ENCODE data around the gene SCMH1.
"Not testable (repeated sequence)": the region's sequence is repeated elsewhere in the genome, so short reads cannot be mapped to it uniquely, and the experiment has no call there.

SCMH1 gene

DNA sequence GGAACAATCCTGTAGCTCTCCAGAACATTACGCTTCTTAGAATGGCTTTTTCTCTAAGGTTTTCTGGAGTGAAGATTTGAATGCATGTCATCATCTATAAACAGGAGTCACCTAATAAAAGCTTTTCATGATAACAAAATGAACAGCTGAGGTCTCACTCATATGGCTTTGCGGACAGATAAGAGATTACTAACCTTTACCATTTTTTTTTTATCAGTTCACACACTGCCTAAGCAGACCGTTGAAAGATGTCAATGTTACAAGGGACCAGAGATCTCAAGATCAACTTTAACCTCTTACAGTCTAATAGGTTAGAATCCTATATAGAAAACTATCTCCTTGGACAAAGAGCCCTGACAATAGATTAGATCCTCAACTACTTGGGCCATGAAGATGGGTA, 41.4 kb downstream of the SCMH1 start:
- DNase-seq = no peak

DNA sequence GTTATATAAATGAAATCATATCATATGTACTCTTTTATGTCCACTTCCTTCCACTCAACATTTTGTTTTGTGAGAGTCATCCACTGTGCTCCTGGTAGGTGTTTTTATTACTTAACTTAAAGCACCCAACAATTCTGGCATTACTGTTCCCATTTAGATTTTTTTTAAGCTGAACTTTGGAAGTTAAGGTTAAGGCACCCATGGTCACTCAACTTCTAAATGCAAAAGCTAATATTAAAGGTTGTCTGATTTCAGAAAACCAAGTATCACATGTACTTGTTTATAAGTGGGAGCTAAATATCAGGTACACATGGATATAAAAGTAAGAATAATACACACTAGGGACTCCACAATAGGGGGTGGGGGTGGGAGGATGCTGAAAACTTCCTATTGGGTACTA, 42.7 kb downstream of the SCMH1 start:
- no peak for DNase-seq

DNA sequence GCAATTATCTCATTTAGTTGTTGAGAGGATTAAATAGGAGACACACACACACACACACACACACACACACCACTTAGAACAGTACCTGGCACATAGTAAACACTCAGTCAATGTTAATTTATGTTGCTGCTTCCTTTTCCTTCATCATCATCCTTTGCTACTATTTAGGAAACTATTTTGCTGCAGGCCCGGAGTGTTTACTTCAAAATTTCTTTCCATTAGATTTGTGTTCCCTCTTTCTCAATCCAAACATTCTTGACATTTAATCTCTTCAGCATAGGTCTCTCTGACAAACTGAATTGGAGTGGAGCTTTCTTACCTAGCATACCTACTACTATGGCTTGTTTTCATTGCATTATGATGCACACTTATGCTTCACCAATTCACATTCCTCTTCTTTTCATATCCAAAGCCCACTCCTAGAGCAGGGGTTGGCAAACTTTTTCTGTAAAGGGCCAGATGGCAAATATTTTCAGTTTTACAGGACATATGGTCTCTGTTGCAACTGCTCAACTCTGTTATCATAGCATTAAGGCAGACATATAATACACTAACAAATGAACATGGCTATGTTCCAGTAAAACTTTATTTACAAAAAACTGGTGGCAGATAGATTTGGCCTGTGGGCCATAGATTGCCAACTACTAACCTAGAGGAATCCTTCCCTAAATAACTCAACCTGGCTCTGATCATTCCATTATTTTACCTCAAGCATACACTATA, 49.5 kb downstream of the SCMH1 start:
- DNase-seq = no peak

DNA sequence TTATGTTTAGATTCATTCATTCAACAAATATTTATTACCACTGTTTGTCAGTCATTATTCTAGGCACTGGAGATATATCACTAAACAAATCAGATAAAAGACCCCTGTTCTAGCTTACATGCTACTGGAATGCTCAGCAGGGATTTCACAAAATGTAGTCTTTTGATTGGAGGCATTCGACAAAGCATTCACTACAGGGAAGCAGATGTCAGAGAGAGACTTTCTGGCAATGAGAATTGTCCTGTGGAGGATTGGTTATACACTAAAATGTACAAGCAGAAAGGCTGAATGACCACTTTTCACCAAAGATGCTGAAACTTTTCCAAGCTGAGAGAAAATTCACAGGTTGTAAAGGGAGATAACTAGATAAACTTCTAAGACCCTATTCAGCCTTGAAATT, 57.7 kb downstream of the SCMH1 start:
- no peak for DNase-seq

DNA sequence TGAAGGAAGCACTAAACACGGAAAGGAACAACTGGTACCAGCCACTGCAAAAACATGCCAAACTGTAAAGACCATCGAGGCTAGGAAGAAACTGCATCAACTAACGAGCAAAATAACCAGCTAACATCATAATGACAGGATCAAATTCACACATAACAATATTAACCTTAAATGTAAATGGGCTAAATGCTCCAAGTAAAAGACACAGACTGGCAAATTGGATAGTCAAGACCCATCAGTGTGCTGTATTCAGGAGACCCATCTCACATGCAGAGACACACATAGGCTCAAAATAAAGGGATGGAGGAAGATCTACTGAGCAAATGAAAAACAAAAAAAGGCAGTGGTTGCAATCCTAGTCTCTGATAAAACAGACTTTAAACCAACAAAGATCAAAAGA, 63.9 kb downstream of the SCMH1 start:
- DNase-seq = not testable (repeated sequence)

DNA sequence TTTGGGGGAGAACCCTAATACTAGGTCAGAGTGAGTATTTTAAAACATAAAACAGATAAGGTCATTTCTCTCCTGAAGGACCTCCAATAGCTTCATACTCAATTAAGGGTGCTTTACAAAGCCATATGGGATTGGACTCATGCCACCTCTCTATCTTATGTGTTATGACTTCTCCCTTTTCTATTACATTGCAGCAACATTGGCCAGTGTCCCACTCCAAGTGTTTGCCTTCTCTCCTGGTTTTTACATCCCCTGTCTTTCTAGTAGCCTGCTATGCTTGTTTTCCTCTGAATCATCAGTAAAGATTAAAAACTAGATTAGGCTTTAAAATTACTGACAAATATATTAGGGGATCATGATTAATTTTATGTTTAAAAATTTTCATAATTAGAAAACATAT, 66.6 kb downstream of the SCMH1 start:
- DNase-seq = no peak

DNA sequence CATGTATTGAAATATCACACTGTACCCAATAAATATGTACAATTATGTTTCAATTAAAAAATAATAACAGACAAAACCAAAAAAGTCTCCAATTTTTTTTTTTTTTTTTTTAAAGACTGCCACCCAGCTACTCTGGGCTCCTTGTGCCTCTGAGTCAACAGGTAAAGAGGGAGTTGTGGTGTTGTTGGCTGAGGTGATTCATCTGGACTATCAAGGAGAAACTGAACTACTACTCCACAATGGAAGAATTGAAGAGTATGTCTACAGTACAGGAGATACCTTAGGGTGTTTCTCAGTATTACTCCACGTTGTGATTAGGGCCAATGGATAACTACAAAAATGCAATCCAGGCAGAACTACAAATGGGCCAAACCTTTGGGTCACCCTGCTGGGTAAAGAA, 67.9 kb downstream of the SCMH1 start:
- no peak for DNase-seq

DNA sequence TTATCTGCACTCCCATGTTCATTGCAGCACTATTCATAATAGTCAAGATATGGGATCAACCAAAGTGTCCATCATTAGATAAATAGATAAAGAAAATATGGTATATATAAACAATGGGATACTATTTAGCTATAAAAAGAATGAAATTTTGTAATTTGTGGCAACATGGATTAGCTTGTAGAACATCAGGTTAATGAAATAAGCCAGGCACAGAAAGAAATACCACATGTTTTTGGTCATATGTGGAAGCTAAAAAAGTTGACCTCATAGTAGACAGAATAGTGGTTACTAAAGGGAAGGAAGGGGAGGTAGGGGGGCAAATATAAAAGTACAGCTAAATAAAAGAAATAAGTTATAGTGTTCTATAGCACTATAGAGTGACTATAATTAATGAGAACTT, 68.5 kb downstream of the SCMH1 start:
- no peak for DNase-seq

DNA sequence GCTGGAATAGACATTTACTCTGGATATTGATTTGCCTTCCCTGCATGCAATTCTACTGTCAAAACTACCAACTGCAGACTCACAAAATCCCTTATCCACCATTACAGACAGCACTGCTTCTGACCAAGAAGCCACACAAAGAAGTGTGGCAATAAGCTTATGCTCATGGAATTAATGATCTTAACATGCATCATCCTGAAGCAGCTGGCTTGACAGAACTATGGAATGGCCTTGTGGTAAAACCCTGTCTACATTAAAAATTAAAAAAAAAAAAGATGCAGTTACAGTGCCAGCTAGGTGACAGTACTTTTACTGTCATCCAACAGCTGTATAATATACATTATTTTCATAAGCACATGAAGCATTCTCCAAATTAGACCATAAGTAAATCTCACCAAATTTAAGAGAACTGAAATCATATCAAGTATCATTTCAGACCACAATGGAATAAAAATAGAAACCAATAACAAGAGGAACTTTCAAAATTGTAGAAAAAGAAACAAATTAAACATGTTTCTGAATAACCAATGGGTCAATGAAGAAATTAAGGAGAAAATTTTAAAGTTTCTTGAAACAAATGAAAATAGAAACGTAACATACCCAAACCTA, 70.7 kb downstream of the SCMH1 start:
- no peak for DNase-seq

DNA sequence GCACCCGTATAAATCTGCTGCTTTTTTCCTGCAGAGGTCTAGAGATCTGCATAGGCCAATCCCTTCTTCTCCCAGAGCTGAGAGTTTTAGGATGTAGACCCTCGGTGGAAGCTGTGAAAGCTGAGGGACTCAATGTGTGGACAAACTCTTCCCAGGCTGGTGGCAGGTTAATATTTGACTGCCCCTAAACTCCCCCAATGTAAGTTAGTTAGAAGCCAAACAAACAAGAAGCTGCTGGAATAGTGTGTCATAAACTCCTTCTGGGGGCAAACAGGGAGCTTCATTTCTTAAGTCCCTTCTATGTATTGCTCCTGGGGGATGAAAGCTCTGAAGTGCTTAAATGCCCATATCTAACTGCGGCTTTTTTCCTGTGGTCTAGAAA, 72.3 kb downstream of the SCMH1 start:
- DNase-seq = no peak

DNA sequence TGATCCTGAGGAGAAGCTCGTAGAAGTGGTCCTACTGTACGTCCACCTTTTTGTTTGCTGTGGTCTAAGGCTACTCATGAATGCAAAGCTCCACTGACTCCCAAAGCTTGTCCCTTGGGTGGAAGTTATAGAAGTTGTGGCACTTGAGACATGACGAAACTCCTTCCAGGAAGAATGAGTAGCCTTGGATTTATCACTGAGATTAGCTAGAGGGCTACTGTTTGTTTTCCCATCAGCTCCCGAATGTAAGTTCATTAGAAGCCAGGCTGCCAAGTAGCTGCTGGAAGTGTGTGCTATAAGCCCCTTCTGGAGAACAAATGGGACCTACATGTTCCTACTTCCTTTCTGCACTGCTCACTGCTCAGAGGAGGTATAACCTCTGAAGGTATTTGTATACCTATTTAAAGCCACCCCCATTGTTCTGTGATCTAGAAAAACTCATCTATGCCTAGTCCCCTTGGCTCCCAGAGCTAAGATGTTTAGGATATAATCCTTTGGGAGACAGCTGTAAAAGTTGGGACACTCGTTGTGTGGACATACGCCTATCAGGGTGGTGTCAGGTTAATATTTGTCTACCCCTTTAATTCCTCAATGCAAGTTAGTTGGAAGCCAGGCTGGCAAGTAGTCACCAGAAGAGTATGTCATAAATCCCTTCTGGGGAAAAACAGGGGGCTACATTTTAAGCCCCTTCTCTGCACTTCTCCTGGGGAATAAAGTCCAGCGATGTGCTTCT, 72.9 kb downstream of the SCMH1 start:
- DNase-seq = no peak

DNA sequence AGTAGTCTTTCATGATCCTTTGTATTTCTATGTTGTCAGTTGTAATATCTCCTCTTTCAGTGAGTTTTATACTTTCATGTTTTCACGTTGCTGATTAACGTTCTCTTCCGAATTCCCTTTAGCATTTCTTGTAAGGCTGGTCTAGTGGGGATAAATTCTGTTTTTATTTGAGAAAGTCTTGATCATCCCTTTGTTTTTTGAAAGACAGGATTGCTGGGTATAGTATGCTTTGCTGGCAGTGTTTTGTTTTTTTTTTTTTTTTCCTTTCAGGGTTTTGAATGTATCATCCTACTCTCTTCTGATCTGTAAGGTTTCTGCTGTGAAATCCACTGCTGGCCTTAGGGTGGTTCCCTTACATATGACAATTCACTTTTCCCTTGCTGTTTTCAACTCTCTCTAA, 74.4 kb downstream of the SCMH1 start:
- no peak for DNase-seq

DNA sequence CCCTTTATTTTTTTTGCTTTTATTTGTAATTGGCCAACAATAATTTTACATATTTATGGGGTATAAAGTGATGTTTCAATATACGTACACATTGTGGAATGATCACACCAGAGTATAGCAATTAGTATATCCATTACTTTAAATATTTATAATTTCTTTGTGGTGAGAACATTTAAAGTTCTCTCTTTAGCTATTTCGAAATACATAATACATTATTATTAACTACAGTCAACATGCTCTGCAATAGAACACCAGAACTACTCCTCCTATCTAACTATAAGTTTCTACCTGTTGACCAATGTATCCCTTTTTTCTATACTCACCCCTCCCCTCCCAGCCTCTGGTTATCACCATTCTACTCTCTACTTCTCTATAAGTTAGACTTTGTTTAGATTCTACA, 77.4 kb downstream of the SCMH1 start:
- DNase-seq = no peak

DNA sequence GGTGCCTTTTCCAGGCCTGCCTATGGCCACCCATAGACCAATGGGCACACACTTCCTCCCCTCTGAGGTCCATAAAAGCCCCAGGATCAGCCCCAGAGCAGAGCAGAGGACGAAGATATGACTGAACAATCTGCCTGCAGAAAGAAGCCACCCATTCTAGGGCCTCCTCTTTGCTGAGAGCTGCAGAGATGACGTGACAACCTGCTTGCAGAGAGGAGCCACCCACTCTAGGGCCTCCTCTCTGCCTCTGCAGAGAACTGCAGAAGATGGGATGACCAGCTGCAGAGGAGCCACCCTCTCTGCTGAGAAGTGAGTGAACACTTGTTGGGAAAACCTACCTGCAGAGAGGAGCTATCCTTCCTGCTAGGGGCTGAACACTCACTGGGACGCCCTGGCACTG, 79.7 kb downstream of the SCMH1 start:
- no peak for DNase-seq

DNA sequence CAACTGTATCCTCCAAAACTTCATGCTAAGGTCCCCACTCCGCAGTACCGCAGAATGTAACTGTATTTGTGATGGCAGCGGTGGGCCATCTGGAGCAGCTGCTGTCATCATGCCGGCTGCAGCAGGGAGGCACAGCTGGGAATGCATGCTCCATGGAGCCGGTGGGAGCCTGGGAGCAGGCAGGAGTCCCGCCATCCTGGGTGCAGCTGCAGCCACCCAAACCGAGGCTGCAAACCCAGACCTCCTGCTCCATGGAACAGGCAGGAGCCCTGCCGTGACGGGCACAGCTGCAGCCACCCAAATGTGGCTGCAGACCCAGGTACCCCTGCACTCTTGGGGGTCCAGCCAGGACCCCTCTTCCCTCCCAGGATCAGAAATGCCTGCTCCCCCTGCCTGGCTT, 80.3 kb downstream of the SCMH1 start:
- DNase-seq = no peak

DNA sequence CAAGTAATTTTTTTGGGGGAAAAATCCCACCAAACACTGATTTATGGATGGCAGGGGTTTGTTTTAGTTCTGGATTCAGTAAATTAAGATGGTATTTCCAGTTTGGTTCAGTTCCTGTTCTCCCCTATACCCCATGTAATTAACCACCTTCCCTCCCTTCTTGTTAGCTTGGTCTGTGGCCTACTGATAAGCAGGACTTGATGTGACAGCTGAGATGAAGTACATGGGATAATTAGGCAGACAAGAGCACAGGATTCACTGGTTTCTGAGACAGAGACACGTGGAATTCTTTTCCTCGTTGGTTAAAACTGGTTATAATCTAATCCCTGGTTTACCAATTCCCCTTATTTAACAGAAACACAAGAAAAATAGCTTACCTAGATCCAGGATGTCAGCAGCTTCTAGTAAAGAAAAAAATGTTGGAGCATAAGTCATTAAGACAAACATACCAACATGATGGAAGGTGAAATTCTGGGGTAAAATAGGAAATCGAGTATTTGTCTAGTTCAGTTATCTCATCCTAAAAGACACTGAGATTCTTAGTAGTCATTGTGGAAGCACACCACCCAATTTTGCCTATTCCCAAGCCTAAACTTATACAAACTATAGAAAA, 81.5 kb downstream of the SCMH1 start:
- no peak for DNase-seq

DNA sequence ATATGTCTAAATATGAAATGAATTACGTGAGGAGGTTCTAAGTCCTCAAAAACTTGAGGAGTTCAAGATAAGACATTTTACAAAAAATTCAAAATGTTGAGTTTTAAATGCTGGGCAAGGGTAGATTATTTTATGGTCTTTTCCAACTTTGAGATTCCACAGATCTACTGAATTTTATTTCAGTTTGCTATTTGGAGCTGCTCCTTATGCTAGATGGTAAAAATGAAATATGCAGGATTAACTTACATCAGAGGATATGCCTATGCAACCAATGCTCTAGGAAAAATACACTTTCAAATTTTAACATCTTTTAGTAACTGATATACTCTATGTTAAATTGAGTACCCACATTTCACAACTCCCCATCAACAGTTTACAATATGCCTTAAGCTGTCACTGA, 83.1 kb downstream of the SCMH1 start:
- no peak for DNase-seq

DNA sequence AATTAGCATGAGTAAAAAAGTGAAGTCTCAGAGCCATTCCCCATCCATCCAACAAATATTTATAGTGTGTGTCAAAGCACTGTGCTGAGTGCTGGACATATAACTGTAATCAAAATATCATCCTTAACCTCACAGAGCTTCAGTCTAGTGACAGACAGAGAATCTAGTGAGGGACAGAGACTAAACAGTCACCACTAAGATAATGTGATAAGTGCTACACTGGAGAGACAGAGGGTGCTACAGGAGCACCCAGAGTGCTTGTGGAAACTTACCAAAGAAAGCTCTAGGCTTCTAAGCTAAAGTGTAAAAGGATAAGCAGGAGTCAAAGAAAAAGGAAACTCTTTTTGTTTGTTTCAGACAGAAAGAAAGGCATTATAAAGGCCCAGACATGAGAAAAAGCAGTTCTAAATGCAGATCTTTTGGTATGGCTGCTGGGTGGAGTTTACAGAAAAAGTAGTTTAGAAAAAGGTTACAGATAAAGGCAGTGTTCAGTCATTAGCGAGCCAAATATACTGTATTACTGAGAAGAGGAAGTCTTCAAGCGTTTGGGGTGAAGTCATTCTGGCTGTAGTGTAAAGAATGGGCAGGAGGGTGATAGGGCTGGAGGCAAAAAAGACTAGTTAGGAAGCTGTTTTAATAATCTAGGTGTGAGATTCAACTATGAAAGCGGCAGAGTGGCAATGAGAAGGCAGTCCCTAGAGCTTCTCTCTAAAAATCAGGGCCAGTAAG, 83.8 kb downstream of the SCMH1 start:
- no peak for DNase-seq

DNA sequence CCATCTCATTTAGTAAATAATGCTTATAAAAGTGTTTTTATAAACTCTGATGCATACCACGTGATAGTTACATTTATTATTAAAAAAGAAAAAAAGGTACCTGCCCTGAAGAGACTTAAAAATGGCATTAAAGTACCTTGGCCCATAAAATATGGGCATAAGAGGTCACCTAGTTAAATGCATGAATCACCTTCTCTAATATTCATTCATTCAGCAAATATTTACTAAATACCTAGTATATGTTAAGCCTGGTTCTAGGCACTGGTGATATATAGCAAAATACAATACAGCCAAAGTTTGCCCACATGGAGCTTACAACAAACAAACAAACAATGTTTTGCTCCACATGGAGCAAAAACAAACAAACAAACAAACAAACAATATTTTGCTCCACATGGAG, 87.0 kb downstream of the SCMH1 start:
- no peak for DNase-seq

DNA sequence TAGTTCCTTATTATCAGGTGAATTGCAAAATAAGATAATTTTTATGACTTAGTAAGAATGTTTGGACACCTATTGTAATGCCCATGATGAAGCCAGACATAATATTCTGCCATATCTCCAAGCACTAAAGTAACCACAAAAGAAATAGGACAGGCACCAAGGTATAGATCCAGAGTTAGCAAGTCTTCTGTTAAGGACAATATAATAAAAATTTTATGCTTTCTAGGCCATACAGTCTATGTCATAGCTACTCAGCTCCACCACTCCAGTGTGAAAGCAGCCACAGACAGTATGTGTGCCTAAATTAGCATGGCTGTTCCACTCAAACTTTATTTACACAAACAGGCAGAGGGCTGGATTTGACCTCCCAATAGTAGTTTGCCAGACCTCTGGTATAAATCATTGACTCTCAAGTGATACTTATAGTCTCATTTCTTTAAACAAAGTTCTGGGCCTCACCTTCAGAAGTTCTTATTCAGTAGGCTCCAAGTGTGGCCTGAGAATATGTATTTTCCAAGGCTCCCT, 88.3 kb downstream of the SCMH1 start:
- DNase-seq = no peak

DNA sequence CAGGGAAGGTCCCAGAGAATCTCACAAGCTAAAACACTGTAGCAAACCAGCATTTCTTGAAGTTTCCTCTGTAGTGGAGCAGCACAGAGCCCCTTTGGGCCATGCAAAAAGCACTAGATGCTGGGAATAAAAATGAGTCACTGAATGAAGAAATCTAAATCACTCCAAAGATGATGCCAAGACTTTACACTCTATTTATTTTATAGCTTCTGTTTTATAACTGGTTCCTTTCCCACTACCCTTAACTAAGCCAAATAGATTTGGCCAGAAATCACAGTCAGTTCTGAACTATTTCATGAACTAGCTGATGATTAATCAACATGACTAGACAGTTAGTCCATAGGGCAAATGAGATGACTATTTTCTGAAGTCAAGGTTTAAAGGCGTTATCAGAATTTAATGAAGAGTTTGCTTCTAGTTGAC, 89.5 kb downstream of the SCMH1 start:
- DNase-seq = no peak

DNA sequence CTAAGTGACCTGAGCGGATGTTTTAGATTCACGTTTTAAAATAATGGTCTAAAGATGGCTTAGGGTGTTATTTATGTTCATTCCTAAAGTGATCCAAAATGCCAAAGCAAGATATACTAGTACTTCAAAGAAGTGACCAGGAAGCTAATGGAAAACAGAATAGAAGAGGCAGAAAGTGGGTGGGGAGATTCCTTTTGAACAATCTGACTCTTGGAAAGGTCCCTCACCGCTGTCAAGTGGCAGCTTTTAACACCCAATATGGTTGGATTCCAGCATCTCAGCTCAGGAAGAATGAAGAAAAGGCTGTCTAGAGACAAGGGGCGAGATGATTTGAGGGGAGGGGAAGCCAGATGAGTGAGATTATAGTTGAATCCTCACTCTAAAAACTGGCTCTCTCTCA, 90.3 kb downstream of the SCMH1 start:
- no peak for DNase-seq

DNA sequence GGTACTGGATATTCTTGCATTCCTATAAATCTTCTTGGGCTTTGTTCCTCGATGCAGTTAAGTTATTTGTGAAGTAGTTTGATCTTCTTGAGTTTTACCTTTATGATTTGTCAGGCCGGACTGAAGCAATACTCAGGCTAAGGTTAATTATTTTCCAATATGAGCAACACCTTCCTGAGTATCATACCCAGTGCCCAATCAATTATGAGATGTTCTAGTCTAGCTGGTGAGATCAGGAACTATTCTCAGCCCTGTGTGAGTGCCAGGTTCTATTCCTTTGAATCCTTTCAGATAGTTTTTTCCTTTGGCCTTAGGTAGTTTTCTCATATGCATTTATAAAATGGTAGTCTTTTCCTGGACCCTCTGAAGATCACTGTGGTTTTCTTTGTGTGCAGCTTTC, 92.5 kb downstream of the SCMH1 start:
- no peak for DNase-seq
